SKM-1 (cell line): ENCODE data around the gene SPATS2L.

Source experiments
- DNase-seq: peaks from one replicate; lab custom pipeline; 2025; ENCODE audit not compliant: unreplicated experiment; lab: John Stamatoyannopoulos, UW

Gene SPATS2L

GRCh38 chr2:200306196-200306930 is at the start of gene SPATS2L:
Gene SPATS2L, plus strand, starts transcription at chr2:200306693. Its CDS starts 82,552 bp downstream, at chr2:200389245.
- peak; percentile 42 for DNase-seq

GRCh38 chr2:200257570-200257969 is 48.9 kb upstream of the SPATS2L start:
- no peak for DNase-seq

GRCh38 chr2:200258081-200258480 is 48.4 kb upstream of the SPATS2L start:
- DNase-seq: no peak

GRCh38 chr2:200258881-200259576 is 47.5 kb upstream of the SPATS2L start:
- no peak for DNase-seq

GRCh38 chr2:200259577-200259957 is 46.9 kb upstream of the SPATS2L start:
- DNase-seq: no peak

GRCh38 chr2:200262047-200262446 is 44.4 kb upstream of the SPATS2L start:
- DNase-seq: no peak

GRCh38 chr2:200263279-200263678 is 43.2 kb upstream of the SPATS2L start:
- no peak for DNase-seq

- no peak for DNase-seq
Measured at GRCh38 chr2:200264631-200265030, 41.9 kb upstream of the SPATS2L start.

GRCh38 chr2:200266406-200266805 is 40.1 kb upstream of the SPATS2L start:
- no peak for DNase-seq

GRCh38 chr2:200267350-200267749 is 39.1 kb upstream of the SPATS2L start:
- DNase-seq: no peak

- DNase-seq: no peak
Measured at GRCh38 chr2:200270732-200271131, 35.8 kb upstream of the SPATS2L start.

GRCh38 chr2:200272320-200272719 is 34.2 kb upstream of the SPATS2L start:
- no peak for DNase-seq

- DNase-seq: no peak
Measured at GRCh38 chr2:200274116-200275075, 32.1 kb upstream of the SPATS2L start.

GRCh38 chr2:200275295-200276013 is 31.0 kb upstream of the SPATS2L start:
- no peak for DNase-seq

- DNase-seq: no peak
Measured at GRCh38 chr2:200276472-200276871, 30.0 kb upstream of the SPATS2L start.

GRCh38 chr2:200278694-200279316 is 27.7 kb upstream of the SPATS2L start:
- no peak for DNase-seq

- DNase-seq: no peak
Measured at GRCh38 chr2:200279857-200280256, 26.6 kb upstream of the SPATS2L start.

- no peak for DNase-seq
Measured at GRCh38 chr2:200286578-200286977, 19.9 kb upstream of the SPATS2L start.

- no peak for DNase-seq
Measured at GRCh38 chr2:200288670-200289429, 17.6 kb upstream of the SPATS2L start.

GRCh38 chr2:200296118-200296517 is 10.4 kb upstream of the SPATS2L start:
- DNase-seq: no peak
